HEK293 (cell line): ENCODE measurements around the gene ANK2.

ENCODE experiments used
- CTCF ChIA-PET: fragments of 350-600 bp; formaldehyde crosslinking; extraction: SDS; loops from one replicate; lab custom pipeline; 2021; ENCODE audit warnings: antibody characterized with exemption; lab: Yijun Ruan, JAX
- POLR2A ChIA-PET: fragments of 300-600 bp; formaldehyde crosslinking; extraction: SDS; loops from one replicate; lab custom pipeline; 2020; ENCODE audit warnings: antibody characterized with exemption, inconsistent platforms; lab: Yijun Ruan, JAX
- H3K27ac ChIP-seq: fragments of 200-500 bp; sonication (Bioruptor generic); 2 replicates; pipeline ENCODE4 v1.5.1; 2014; ENCODE audit warnings: low read depth, low read length, control low read depth, inconsistent platforms; ENCODE audit errors: extremely low read depth
- H3K36me3 ChIP-seq, 2 experiments: fragments of 200-500 bp in 1 of 2; sonication (Bioruptor generic) in 1 of 2; 1 replicate in 1 of 2; 2 replicates in 1 of 2; pipeline ENCODE4 v1.5.1; 2014 to 2017; ENCODE audit warnings: inconsistent platforms in 2 of 2, low read length in 2 of 2; ENCODE audit not compliant: control insufficient read depth in 2 of 2, insufficient read depth in 1 of 2
- H3K4me1 ChIP-seq: fragments of 200-500 bp; sonication (Bioruptor generic); 2 replicates; pipeline ENCODE4 v1.5.1; 2014; ENCODE audit warnings: mild to moderate bottlenecking, low read length, inconsistent platforms; ENCODE audit not compliant: control insufficient read depth, insufficient read depth
- H3K4me3 ChIP-seq: 2 replicates; pipeline ENCODE4 v1.5.1; 2011; ENCODE audit warnings: low read depth, mild to moderate bottlenecking, control low read depth, low read length, moderate library complexity
- H3K9me3 ChIP-seq: fragments of 200-500 bp; sonication (Bioruptor generic); 2 replicates; pipeline ENCODE4 v1.5.1; 2014; ENCODE audit warnings: low read depth, low read length, inconsistent platforms; ENCODE audit not compliant: control insufficient read depth, insufficient read depth
- HIC1 ChIP-seq: fragments of 450-650 bp; formaldehyde crosslinking; IDR thresholded peaks from 2 replicates; pipeline ENCODE4 v1.5.1; 2016; ENCODE audit warnings: missing biosample characterization, missing genetic modification characterization
- IKZF3 ChIP-seq: fragments of 450-650 bp; IDR thresholded peaks from 2 replicates; pipeline ENCODE4 v1.5.0; 2018; ENCODE audit warnings: missing biosample characterization, mild to moderate bottlenecking, missing genetic modification characterization, moderate library complexity
- MEIS1 ChIP-seq: sonication (generic); formaldehyde crosslinking; IDR thresholded peaks from 2 replicates; pipeline ENCODE4 v1.8.1; 2022; ENCODE audit warnings: missing genetic modification reagents, mild to moderate bottlenecking, borderline replicate concordance
- OSR2 ChIP-seq: fragments of 450-650 bp; formaldehyde crosslinking; IDR thresholded peaks from 2 replicates; pipeline ENCODE4 v1.5.1; 2016; ENCODE audit warnings: missing biosample characterization, missing genetic modification characterization
- PATZ1 ChIP-seq: fragments of 450-650 bp; formaldehyde crosslinking; IDR thresholded peaks from 2 replicates; pipeline ENCODE4 v1.5.1; 2016; ENCODE audit warnings: missing biosample characterization, missing genetic modification characterization
- SCRT2 ChIP-seq: fragments of 450-650 bp; formaldehyde crosslinking; IDR thresholded peaks from 2 replicates; pipeline ENCODE4 v1.5.1; 2016; ENCODE audit warnings: missing biosample characterization, missing genetic modification characterization
- SP3 ChIP-seq: fragments of 450-650 bp; formaldehyde crosslinking; IDR thresholded peaks from 2 replicates; pipeline ENCODE4 v1.5.1; 2016; ENCODE audit warnings: missing biosample characterization, missing genetic modification characterization
- ZBTB17 ChIP-seq: fragments of 450-650 bp; formaldehyde crosslinking; IDR thresholded peaks from 2 replicates; pipeline ENCODE4 v1.5.1; 2016; ENCODE audit warnings: missing biosample characterization, missing genetic modification characterization
- ZBTB20 ChIP-seq: fragments of 450-650 bp; formaldehyde crosslinking; IDR thresholded peaks from 2 replicates; pipeline ENCODE4 v1.5.1; 2016; ENCODE audit warnings: missing biosample characterization, missing genetic modification characterization
- ZBTB7A ChIP-seq: fragments of 450-650 bp; formaldehyde crosslinking; IDR thresholded peaks from 2 replicates; pipeline ENCODE4 v1.5.1; 2016; ENCODE audit warnings: low read depth, missing biosample characterization, missing genetic modification characterization
- ZNF133 ChIP-seq: fragments of 450-650 bp; formaldehyde crosslinking; IDR thresholded peaks from 2 replicates; pipeline ENCODE4 v1.5.1; 2016; ENCODE audit warnings: missing biosample characterization, missing genetic modification characterization
- ZNF140 ChIP-seq: fragments of 450-650 bp; formaldehyde crosslinking; IDR thresholded peaks from 2 replicates; pipeline ENCODE4 v1.5.1; 2016; ENCODE audit warnings: missing biosample characterization, missing genetic modification characterization
- ZNF19 ChIP-seq: fragments of 450-650 bp; formaldehyde crosslinking; IDR thresholded peaks from 2 replicates; pipeline ENCODE4; 2016; ENCODE audit warnings: missing biosample characterization, missing genetic modification characterization, low read depth
- ZNF2 ChIP-seq: fragments of 450-650 bp; formaldehyde crosslinking; IDR thresholded peaks from 2 replicates; pipeline ENCODE4 v1.5.1; 2016; ENCODE audit warnings: missing biosample characterization, missing genetic modification characterization
- ZNF239 ChIP-seq: fragments of 450-650 bp; formaldehyde crosslinking; IDR thresholded peaks from 2 replicates; pipeline ENCODE4 v1.5.1; 2016; ENCODE audit warnings: missing biosample characterization, missing genetic modification characterization
- ZNF24 ChIP-seq: fragments of 450-650 bp; formaldehyde crosslinking; IDR thresholded peaks from 2 replicates; pipeline ENCODE4 v1.5.1; 2016; ENCODE audit warnings: missing biosample characterization, missing genetic modification characterization
- ZNF311 ChIP-seq: fragments of 450-650 bp; formaldehyde crosslinking; IDR thresholded peaks from 2 replicates; pipeline ENCODE4 v1.5.1; 2017; ENCODE audit warnings: missing biosample characterization, missing genetic modification characterization, borderline replicate concordance
- ZNF335 ChIP-seq: fragments of 450-650 bp; formaldehyde crosslinking; conservative IDR thresholded peaks from 2 replicates; pipeline ENCODE4 v1.5.1; 2016; ENCODE audit warnings: missing biosample characterization, missing genetic modification characterization
- ZNF362 ChIP-seq: fragments of 450-650 bp; formaldehyde crosslinking; IDR thresholded peaks from 2 replicates; pipeline ENCODE4 v1.5.1; 2016; ENCODE audit warnings: missing biosample characterization, missing genetic modification characterization
- ZNF394 ChIP-seq: fragments of 450-650 bp; formaldehyde crosslinking; IDR thresholded peaks from 2 replicates; pipeline ENCODE4 v1.5.1; 2016; ENCODE audit warnings: missing biosample characterization, missing genetic modification characterization, mild to moderate bottlenecking, moderate library complexity, borderline replicate concordance
- ZNF423 ChIP-seq: fragments of 450-650 bp; formaldehyde crosslinking; IDR thresholded peaks from 2 replicates; pipeline ENCODE4 v1.5.1; 2016; ENCODE audit warnings: missing biosample characterization, missing genetic modification characterization
- ZNF426 ChIP-seq: fragments of 450-650 bp; formaldehyde crosslinking; IDR thresholded peaks from 2 replicates; pipeline ENCODE4 v1.5.1; 2017; ENCODE audit warnings: missing biosample characterization, missing genetic modification characterization, mild to moderate bottlenecking, inconsistent platforms, moderate library complexity
- ZNF48 ChIP-seq: fragments of 450-650 bp; formaldehyde crosslinking; IDR thresholded peaks from 2 replicates; pipeline ENCODE4 v1.5.1; 2016; ENCODE audit warnings: missing biosample characterization, missing genetic modification characterization
- ZNF654 ChIP-seq: fragments of 450-650 bp; formaldehyde crosslinking; IDR thresholded peaks from 2 replicates; pipeline ENCODE4 v1.5.1; 2016; ENCODE audit warnings: low read depth, missing biosample characterization, missing genetic modification characterization
- ZNF660 ChIP-seq: fragments of 450-650 bp; IDR thresholded peaks from 2 replicates; pipeline ENCODE4 v1.5.1; 2018; ENCODE audit warnings: missing biosample characterization, mild to moderate bottlenecking, missing genetic modification characterization
- ZNF777 ChIP-seq: fragments of 450-650 bp; formaldehyde crosslinking; IDR thresholded peaks from 2 replicates; pipeline ENCODE4 v1.5.1; 2017; ENCODE audit warnings: missing biosample characterization, missing genetic modification characterization, borderline replicate concordance

ANK2 gene

GRCh38 chr4:113051361-113051760, 1.9 kb downstream of the ANK2 start:
- peaks cover 11% of the 10 kb centered on the region for H3K4me1 ChIP-seq
- no peaks in the 10 kb centered on the region for H3K9me3 ChIP-seq
- ChIA-PET CTCF (interaction anchor here (0.7 kb wide), 1 partner anchor 38 kb away, joined by 3 read pairs; no protein-coding TSS in a partner anchor), POLR2A (no interaction called here)
- H3K27ac ChIP-seq = no peak overlapping the region
- H3K4me3 ChIP-seq = no peak overlapping the region
- no peaks in the 10 kb centered on the region for H3K36me3 ChIP-seq
- TF ChIP-seq ZNF24 (tag by site-specific recombination) (no peak), ZNF777 (no peak), ZBTB20 (tag by site-specific recombination) (no peak), ZNF239 (no peak), ZNF133 (tag by site-specific recombination) (no peak), ZNF426 (tag by site-specific recombination) (no peak)

- Histone ChIP-seq H3K4me3 (no peak overlapping the region), H3K27ac (no peak overlapping the region; the same call in 1 of the 2 replicates), H3K4me1 (peaks cover 11% of the 10 kb centered on the region), H3K36me3 (no peaks in the 10 kb centered on the region), H3K9me3 (no peaks in the 10 kb centered on the region)
- ChIA-PET POLR2A (no interaction called here), CTCF (no interaction called here)
- no peak for TF ChIP-seq ZNF140
- TF ChIP-seq ZBTB17 (tag by site-specific recombination) = peak; percentile 54
- no peak for TF ChIP-seq ZBTB7A (tag by site-specific recombination)
- 0 out of 2 replicates have a peak, but pooled peaks have one; percentile 28 for TF ChIP-seq HIC1 (tag by site-specific recombination)
- TF ChIP-seq OSR2 (tag by site-specific recombination) = no peak
- TF ChIP-seq MEIS1 (CRISPR knock-in tag) = no peak
- TF ChIP-seq ZNF423 (tag by site-specific recombination) = no peak
- TF ChIP-seq ZNF335 (tag by site-specific recombination) = 0 out of 2 replicates have a peak, but pooled peaks have one; percentile 27
- TF ChIP-seq IKZF3 = no peak
- no peak for TF ChIP-seq ZNF19 (tag by site-specific recombination)
- TF ChIP-seq SP3 (tag by site-specific recombination) = no peak
- peak; percentile 44; the same call in 1 of the 2 replicates for TF ChIP-seq ZNF394
- TF ChIP-seq ZNF362 = no peak
- 0 out of 2 replicates have a peak, but pooled peaks have one; percentile 21 for TF ChIP-seq PATZ1 (tag by site-specific recombination)
- TF ChIP-seq ZNF311 = no peak
- TF ChIP-seq ZNF48 (tag by site-specific recombination) = no peak
- TF ChIP-seq ZBTB20 (tag by site-specific recombination) = no peak
- TF ChIP-seq ZNF2 (tag by site-specific recombination) = no peak
- 0 out of 2 replicates have a peak, but pooled peaks have one; percentile 29 for TF ChIP-seq ZNF660 (tag by site-specific recombination)
- peak; percentile 77 for TF ChIP-seq SCRT2 (tag by site-specific recombination)
- no peak for TF ChIP-seq ZNF654 (tag by site-specific recombination)
Observed at GRCh38 chr4:113052379-113052951, 3.0 kb downstream of the ANK2 start.
